Left lobe of liver (tissue), 2 donors: ENCODE results near the gene TOM1. TPM values are rescaled to one million over a fixed set of nuclear protein-coding genes. Genes with fewer than 3 reads are reported as not detected.
"Not testable (repeated sequence)": the region's sequence is repeated elsewhere in the genome, so short reads cannot be mapped to it uniquely, and the experiment has no call there.

Experiments
- ATAC-seq: fragments of 200-7000 bp; cut with Tn5 transposase; one replicate; pipeline ENCODE4 v1.9.1; 2020; ENCODE audit warnings: mild to moderate bottlenecking, moderate library complexity
- DNase-seq: peaks from one replicate; pipeline ENCODE4 v3.0.0-alpha.2; 2020; ENCODE audit warnings: low spot score
- total RNA-seq: library from RNA; stranded (reverse); gene quantifications from one replicate; pipeline ENCODE4 v1.2.1, GENCODE V29; 2021
- donor health status: DM: no; HTN: no; CAD: no; lungs with moderate emphysema.
- donor health status: DM: no; HTN: yes; CAD: no.

Gene TOM1
- total RNA-seq, 1 donor from 2014 or later, result 49.1 TPM

- ATAC-seq (no peak), DNase-seq (no peak)
These were observed 63.9 kb downstream of the TOM1 start for GRCh38 chr22:35363566-35364086.

- DNase-seq, ATAC-seq: not testable (repeated sequence)
These were observed 64.5 kb downstream of the TOM1 start for GRCh38 chr22:35364230-35364629.

- ATAC-seq (no peak), DNase-seq (no peak)
These were observed 67.7 kb downstream of the TOM1 start for GRCh38 chr22:35367331-35367886.

- DNase-seq (no peak), ATAC-seq (peak; percentile 25)
These were observed 68.7 kb downstream of the TOM1 start for GRCh38 chr22:35368386-35368785.

GRCh38 chr22:35369996-35370395 is 70.3 kb downstream of the TOM1 start:
- no peak for ATAC-seq
- DNase-seq, result no peak

- DNase-seq, result no peak
- no peak for ATAC-seq
These were observed 74.1 kb downstream of the TOM1 start for GRCh38 chr22:35373781-35374180.

GRCh38 chr22:35375031-35375430 is 75.3 kb downstream of the TOM1 start:
- DNase-seq, result no peak
- ATAC-seq, result no peak

GRCh38 chr22:35375526-35375925 is 75.8 kb downstream of the TOM1 start:
- ATAC-seq, result no peak
- DNase-seq, result no peak

GRCh38 chr22:35376728-35377472 is 77.2 kb downstream of the TOM1 start:
- peak; percentile 77 for DNase-seq
- no peak for ATAC-seq

- DNase-seq (no peak), ATAC-seq (no peak)
These were observed 78.0 kb downstream of the TOM1 start for GRCh38 chr22:35377735-35378134.

- DNase-seq, result no peak
- ATAC-seq, result no peak
These were observed 78.9 kb downstream of the TOM1 start for GRCh38 chr22:35378621-35379020.

GRCh38 chr22:35379146-35379993 is 79.7 kb downstream of the TOM1 start:
- ATAC-seq, result peak; percentile 16
- DNase-seq, result peak; percentile 62

GRCh38 chr22:35380013-35380412 is 80.3 kb downstream of the TOM1 start:
- DNase-seq, result no peak
- ATAC-seq, result peak; percentile 6

- DNase-seq, result peak; percentile 96
- peak; percentile 83 for ATAC-seq
These were observed 81.1 kb downstream of the TOM1 start, which contains the start of gene HMOX1 for GRCh38 chr22:35380537-35381423. Gene HMOX1 (plus strand): TSS chr22:35381096. CDS start chr22:35381174, 78 bp downstream.

GRCh38 chr22:35381424-35382009 is 81.8 kb downstream of the TOM1 start:
- DNase-seq, result no peak
- peak; percentile 15 for ATAC-seq

- ATAC-seq, result no peak
- no peak for DNase-seq
These were observed 84.0 kb downstream of the TOM1 start for GRCh38 chr22:35383679-35384071.

GRCh38 chr22:35384527-35384926 is 84.8 kb downstream of the TOM1 start:
- ATAC-seq (peak; percentile 18), DNase-seq (no peak)

GRCh38 chr22:35384975-35385588 is 85.4 kb downstream of the TOM1 start:
- no peak for DNase-seq
- ATAC-seq, result peak; percentile 17

GRCh38 chr22:35386670-35387288 is 87.1 kb downstream of the TOM1 start:
- DNase-seq, result no peak
- ATAC-seq, result no peak
